Vein endothelial cell (primary cell): Measurements from ENCODE around the gene OR52B6. TPM values are rescaled to one million over a fixed set of nuclear protein-coding genes. Genes with fewer than 3 reads are reported as not detected.

Experiments used
- total RNA-seq: library from RNA; depleted of rRNA; stranded (reverse); fragments of >200 nt; gene quantifications from 2 replicates; pipeline ENCODE4 v1.2.3, GENCODE V29; 2012

The OR52B6 gene
- total RNA-seq, result not detected in 2 replicates

GRCh38 chr11:5580577-5580976 is at the start of gene OR52B6:
Gene OR52B6 (plus strand): TSS chr11:5580877. CDS start chr11:5580877, 0 bp downstream.

GRCh38 chr11:5548440-5548839 is 32.2 kb upstream of the OR52B6 start, which contains the start of gene OR52H1:
Gene OR52H1 (minus strand): TSS chr11:5548540. CDS start chr11:5545505, 3,035 bp downstream.

GRCh38 chr11:5596607-5597201 is 16.0 kb downstream of the OR52B6 start, which contains the start of gene TRIM6:
Gene TRIM6 (plus strand): TSS chr11:5596637. CDS start chr11:5596898, 261 bp downstream.

GRCh38 chr11:5624489-5625279 is 44.0 kb downstream of the OR52B6 start, which contains the start of gene TRIM34:
Gene TRIM34 (plus strand): TSS chr11:5625001. CDS start chr11:5632332, 7,331 bp downstream.

Other genes starting within 250 kb of the OR52B6 start
- gene OR51B5, start 237.4 kb upstream of the OR52B6 start, total RNA-seq, result not detected in 2 replicates
- gene OR51B6, start 229.4 kb upstream of the OR52B6 start, total RNA-seq, result not detected in 2 replicates
- gene OR51M1, start 197.1 kb upstream of the OR52B6 start, total RNA-seq, result not detected in 2 replicates
- not detected in 2 replicates for gene OR51Q1, start 158.8 kb upstream of the OR52B6 start, total RNA-seq
- not detected in 2 replicates for gene OR51I1, start 139.4 kb upstream of the OR52B6 start, total RNA-seq
- not detected in 2 replicates for gene OR51I2, start 131.6 kb upstream of the OR52B6 start, total RNA-seq
- not detected in 2 replicates for gene OR52D1, start 92.2 kb upstream of the OR52B6 start, total RNA-seq
- not detected in 2 replicates for gene UBQLN3, start 70.9 kb upstream of the OR52B6 start, total RNA-seq
- gene UBQLNL, start 64.2 kb upstream of the OR52B6 start, total RNA-seq, result under 0.01 and 0.10 TPM in 2 replicates
- 0.65 TPM in 1 of 2 replicates, not detected in the other for gene OR52H1, start 32.3 kb upstream of the OR52B6 start, total RNA-seq
- 2.1 and 2.3 TPM in 2 replicates for gene TRIM6, start 15.8 kb downstream of the OR52B6 start, total RNA-seq
- gene TRIM34, start 44.1 kb downstream of the OR52B6 start, total RNA-seq, result 11.3 and 13.1 TPM in 2 replicates
- 81.9 and 89.2 TPM in 2 replicates for gene TRIM5, start 104.2 kb downstream of the OR52B6 start, total RNA-seq
- gene TRIM22, start 108.9 kb downstream of the OR52B6 start, total RNA-seq, result 112 and 131 TPM in 2 replicates
- not detected in 2 replicates for gene OR56B1, start 155.6 kb downstream of the OR52B6 start, total RNA-seq
- not detected in 2 replicates for gene OR52N4, start 173.4 kb downstream of the OR52B6 start, total RNA-seq
- gene OR52N5, start 202.5 kb downstream of the OR52B6 start, total RNA-seq, result not detected in 2 replicates
- not detected in 2 replicates for gene OR52N1, start 210.4 kb downstream of the OR52B6 start, total RNA-seq
- gene OR52N2, start 228.0 kb downstream of the OR52B6 start, total RNA-seq, result not detected in 2 replicates